Lower lobe of right lung (tissue), 2 donors: Measurements from ENCODE around the gene TPGS1. TPM values are rescaled to one million over a fixed set of nuclear protein-coding genes. Genes with fewer than 3 reads are reported as not detected.
"Not testable (repeated sequence)": the region's sequence is repeated elsewhere in the genome, so short reads cannot be mapped to it uniquely, and the experiment has no call there.

Experiments
- ATAC-seq, 2 donors: fragments of 200-7000 bp; cut with Tn5 transposase; one replicate each; pipeline ENCODE4 v1.9.1; 2020 to 2022; ENCODE audit warnings: mild to moderate bottlenecking in 2 of 2, moderate library complexity in 2 of 2
- DNase-seq: peaks from one replicate; pipeline ENCODE4 v3.0.0-alpha.2; 2020
- H3K27ac ChIP-seq: fragments of 200-600 bp; one replicate; pipeline ENCODE4 v1.8.0; 2022
- H3K27me3 ChIP-seq: fragments of 200-600 bp; one replicate; pipeline ENCODE4 v1.8.0; 2022; ENCODE audit warnings: low read depth
- H3K36me3 ChIP-seq: fragments of 200-600 bp; one replicate; pipeline ENCODE4 v1.8.0; 2022; ENCODE audit warnings: mild to moderate bottlenecking
- H3K4me1 ChIP-seq: fragments of 200-600 bp; one replicate; pipeline ENCODE4 v1.8.0; 2022
- H3K4me3 ChIP-seq: fragments of 200-600 bp; one replicate; pipeline ENCODE4 v1.8.0; 2022; ENCODE audit warnings: mild to moderate bottlenecking
- H3K9me3 ChIP-seq: fragments of 200-600 bp; one replicate; pipeline ENCODE4 v1.8.0; 2022
- CTCF ChIP-seq: fragments of 200-600 bp; IDR thresholded peaks from one replicate; pipeline ENCODE4 v1.8.0; 2022; ENCODE audit warnings: antibody characterized with exemption, mild to moderate bottlenecking
- intact Hi-C: fragments of 100-400 bp; cut with DNase I; formaldehyde crosslinking; loops from one replicate; pipeline ENCODE4 v1.11.0; 2022
- total RNA-seq: library from RNA; stranded (reverse); fragmentation: NEBNext Ultra II Directional; extraction: Animal tissue kit (Norgen Biotek cat#: 25700); gene quantifications from one replicate; pipeline ENCODE4 v1.2.1, GENCODE V29; 2021
- donor health status: DM: no; HTN: yes; CAD: no; lungs with severe emphysema.

The TPGS1 gene
- total RNA-seq, 1 donor from 2014 or later, result 18.8 TPM

DNA sequence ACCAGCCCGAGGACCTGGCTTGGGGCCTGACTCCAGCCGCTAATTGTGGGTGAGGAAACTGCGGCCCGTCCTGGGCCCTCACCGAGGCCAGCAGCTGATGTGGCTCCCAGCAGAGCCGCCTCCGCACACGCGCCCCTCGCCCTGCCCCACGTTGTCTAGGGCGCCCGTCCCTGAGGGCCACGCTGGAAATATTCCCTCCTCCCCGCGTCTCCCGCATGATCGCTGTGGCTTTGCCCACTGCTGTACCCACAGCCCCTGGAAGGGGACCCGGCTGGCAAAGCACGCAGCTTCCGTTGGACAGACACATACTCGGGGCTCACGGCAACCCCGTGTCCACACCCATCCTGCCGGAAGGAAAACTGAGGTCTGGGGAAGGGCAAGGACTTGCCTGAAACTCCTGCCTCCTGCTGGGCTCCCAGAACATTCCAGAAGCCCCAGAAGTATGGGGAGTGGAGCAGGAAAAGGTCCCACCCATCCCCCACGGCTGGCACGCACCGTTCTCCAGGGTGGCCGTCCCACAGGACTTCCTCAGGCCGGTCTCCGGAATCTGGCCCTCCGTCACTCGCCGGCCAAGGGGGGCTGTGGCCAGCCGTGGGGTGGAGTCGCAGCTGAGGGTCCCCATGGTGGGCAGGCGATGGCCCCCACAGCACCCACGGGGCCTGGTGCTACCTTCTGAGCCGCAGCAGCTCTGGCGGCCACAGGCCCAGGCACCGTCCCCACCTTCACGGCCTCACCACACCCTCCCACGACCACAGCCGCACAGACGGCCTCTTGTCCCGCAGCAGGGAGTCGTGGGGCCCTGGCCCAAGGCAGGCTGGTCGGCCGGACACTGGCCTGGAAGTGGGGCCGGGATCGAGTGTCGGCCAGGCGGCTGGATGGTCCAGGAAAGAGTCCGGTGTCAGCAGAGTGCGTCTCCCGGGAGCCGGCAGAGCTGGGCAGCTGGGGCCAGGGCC is 32.9 kb upstream of the TPGS1 start:
- H3K4me3 ChIP-seq, result peak overlapping the region; percentile 29
- peak; percentile 34 for TF ChIP-seq CTCF
- no peaks in the 10 kb centered on the region for H3K9me3 ChIP-seq
- DNase-seq (no peak), ATAC-seq (peak; percentile 42 to 55)
- H3K4me1 ChIP-seq, result no peaks in the 10 kb centered on the region
- intact Hi-C loops, result no loop called here
- no peaks in the 10 kb centered on the region for H3K27me3 ChIP-seq
- peak overlapping the region; percentile 82 for H3K27ac ChIP-seq
- H3K36me3 ChIP-seq, result no peaks in the 10 kb centered on the region

GRCh38 chr19:475360-475759 is 31.9 kb upstream of the TPGS1 start:
- H3K4me1 ChIP-seq, result peaks cover 7% of the 10 kb centered on the region
- H3K9me3 ChIP-seq, result no peaks in the 10 kb centered on the region
- intact Hi-C loops, result no loop called here
- H3K27me3 ChIP-seq, result no peaks in the 10 kb centered on the region
- no peak overlapping the region for H3K4me3 ChIP-seq
- no peak for TF ChIP-seq CTCF
- ATAC-seq (no peak), DNase-seq (no peak)
- H3K27ac ChIP-seq, result no peak overlapping the region
- H3K36me3 ChIP-seq, result no peaks in the 10 kb centered on the region

DNA sequence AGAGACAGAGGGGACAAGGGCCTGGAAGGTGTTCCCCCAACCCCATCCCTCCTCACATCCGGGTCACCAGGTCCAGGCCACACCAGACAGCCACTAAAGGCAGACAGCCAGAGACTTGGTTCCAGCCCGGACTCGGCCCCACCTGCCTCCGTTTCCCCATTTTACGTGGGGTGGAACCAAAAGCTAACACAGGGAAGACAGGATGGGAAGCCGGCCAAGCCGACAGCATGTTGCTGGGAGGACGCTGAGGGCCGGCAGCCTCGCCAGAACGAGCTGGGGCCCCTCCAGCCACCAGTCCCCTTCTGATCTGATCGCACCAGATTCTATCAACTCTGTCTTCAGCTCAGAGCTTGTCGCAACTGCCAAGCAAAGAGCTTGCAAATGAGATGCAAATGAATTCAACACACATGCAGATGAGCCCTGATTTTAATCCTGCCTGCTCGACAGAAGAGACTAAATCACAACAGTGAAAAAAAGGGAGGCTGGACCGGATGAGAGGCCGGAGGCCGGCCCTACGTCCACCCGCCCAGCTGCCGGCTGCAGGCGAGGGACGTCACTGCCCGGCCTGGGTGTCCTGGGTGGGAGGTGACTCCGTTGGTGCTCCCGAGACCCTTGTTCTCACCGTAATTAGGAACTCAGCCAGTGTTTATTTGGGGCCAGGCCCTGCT is 28.9 kb upstream of the TPGS1 start:
- no peak overlapping the region for H3K4me3 ChIP-seq
- H3K9me3 ChIP-seq, result no peaks in the 10 kb centered on the region
- no peak overlapping the region for H3K27ac ChIP-seq
- no peak for ATAC-seq
- no peaks in the 10 kb centered on the region for H3K27me3 ChIP-seq
- peaks cover 7% of the 10 kb centered on the region for H3K4me1 ChIP-seq
- no peak for TF ChIP-seq CTCF
- DNase-seq, result no peak
- intact Hi-C loops, result no loop called here
- no peaks in the 10 kb centered on the region for H3K36me3 ChIP-seq

DNA sequence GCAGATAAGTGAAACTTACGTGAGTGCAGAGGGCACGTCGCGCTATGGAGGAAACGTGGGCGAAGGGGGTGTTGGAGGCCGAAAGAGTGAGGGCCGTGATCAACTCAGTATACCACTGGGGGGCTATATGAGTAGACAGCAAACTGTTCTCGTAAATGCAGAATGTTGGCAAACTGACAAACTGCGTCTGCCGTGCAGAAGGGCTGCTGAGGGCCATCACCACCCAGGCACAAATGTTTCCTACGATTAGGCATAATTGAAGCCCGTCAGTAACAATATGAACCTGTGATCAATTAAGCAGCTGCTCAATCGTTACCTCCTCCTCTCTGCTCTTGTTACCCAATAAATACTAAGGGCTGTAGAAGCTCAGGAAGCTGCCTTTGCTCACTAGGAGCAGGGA is 28.3 kb upstream of the TPGS1 start:
- intact Hi-C loops, result no loop called here
- no peak overlapping the region for H3K27ac ChIP-seq
- no peaks in the 10 kb centered on the region for H3K27me3 ChIP-seq
- H3K36me3 ChIP-seq, result no peaks in the 10 kb centered on the region
- H3K9me3 ChIP-seq, result no peaks in the 10 kb centered on the region
- TF ChIP-seq CTCF, result no peak
- no peak for DNase-seq
- ATAC-seq, result no peak
- H3K4me1 ChIP-seq, result peaks cover 7% of the 10 kb centered on the region
- H3K4me3 ChIP-seq, result no peak overlapping the region

- Histone ChIP-seq H3K9me3 (no peaks in the 10 kb centered on the region), H3K27me3 (peaks cover 10% of the 10 kb centered on the region), H3K4me3 (peak overlapping the region; percentile 35), H3K27ac (peak overlapping the region; percentile 37), H3K36me3 (no peaks in the 10 kb centered on the region), H3K4me1 (peaks cover 7% of the 10 kb centered on the region)
- intact Hi-C loops, result no loop called here
- peak; percentile 68 for TF ChIP-seq CTCF
- DNase-seq (peak; percentile 89), ATAC-seq (peak; percentile 90 to 93)
These were observed 27.1 kb upstream of the TPGS1 start for GRCh38 chr19:480016-480855.

DNA sequence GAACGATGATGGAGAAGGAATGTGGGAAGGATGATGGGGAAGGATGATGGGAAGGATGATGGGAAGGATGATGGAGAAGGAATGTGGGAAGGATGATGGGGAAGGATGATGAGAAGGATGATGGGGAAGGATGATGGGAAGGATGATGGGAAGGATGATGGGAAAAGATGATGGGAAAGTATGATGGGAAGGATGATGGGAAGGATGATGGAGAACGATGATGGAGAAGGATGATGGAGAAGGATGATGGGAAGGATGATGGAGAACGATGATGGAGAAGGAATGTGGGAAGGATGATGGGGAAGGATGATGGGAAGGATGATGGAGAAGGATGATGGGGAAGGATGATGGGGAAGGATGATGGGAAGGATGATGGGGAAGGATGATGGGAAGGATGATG is 26.2 kb upstream of the TPGS1 start:
- H3K9me3 ChIP-seq, DNase-seq, intact Hi-C loops, H3K4me3 ChIP-seq, H3K27ac ChIP-seq, ATAC-seq, H3K4me1 ChIP-seq, H3K36me3 ChIP-seq: not testable (repeated sequence)
- peaks cover 18% of the 10 kb centered on the region for H3K27me3 ChIP-seq
